Measurements from ENCODE around the gene DZIP3.
"Not testable (repeated sequence)": the region's sequence is repeated elsewhere in the genome, so short reads cannot be mapped to it uniquely, and the experiment has no call there.

Gene DZIP3

DNA sequence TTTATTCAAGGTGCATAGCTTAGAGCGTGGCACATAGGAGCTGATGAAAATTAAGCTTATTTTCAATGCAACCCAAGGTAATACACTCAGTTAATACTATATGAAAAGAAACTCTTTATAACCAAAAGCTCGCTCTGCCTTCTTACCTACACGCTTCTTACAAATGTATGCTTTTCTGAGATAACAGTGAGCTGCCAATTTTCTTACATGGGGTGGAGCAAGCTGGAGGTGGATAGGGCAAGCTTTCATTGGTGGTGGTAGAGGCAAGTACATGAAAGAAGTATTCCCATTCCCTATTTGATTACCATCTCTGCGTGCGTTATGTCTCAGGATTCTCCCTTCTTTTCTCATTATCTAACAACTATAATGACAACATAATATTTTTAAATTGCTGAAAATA lies 8.9 kb downstream of the DZIP3 start:
- no peak for DNase-seq (ENCODE audit: low read depth)

DNA sequence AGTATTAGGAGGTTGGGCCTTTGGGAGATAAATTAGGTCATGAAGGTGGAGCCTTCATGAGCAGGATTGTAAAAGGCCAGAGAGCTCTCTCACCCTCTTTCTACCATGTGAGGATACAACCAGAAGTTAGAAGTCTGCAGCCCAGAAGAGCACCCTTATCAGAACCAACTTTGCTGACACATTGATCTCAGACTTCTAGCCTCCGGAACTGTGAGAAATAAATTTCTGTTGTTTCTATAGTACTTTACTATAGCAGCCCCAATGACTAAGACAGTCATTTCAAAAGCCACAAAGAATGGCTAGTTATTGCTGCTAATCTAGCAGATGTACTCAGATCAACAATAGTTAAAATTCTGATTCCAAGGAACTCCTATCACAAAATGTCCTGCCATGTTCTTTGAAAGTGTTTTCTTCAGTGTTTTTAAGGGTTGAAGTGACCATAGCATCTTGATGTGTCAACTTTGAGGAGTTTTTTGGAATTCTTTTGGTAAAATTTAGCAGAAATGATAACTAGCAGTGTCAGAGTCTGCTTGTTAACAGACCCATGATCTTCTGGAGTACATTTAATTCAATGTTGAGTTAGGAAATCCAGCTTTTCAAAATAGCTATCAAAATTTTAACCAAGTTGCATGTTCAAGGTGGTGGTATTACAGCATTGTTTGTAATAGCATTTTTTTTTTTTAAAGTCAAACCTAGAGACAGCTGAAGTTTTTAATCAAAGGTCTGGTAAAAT lies 10.3 kb downstream of the DZIP3 start:
- no peak for DNase-seq (ENCODE audit: low read depth)

DNA sequence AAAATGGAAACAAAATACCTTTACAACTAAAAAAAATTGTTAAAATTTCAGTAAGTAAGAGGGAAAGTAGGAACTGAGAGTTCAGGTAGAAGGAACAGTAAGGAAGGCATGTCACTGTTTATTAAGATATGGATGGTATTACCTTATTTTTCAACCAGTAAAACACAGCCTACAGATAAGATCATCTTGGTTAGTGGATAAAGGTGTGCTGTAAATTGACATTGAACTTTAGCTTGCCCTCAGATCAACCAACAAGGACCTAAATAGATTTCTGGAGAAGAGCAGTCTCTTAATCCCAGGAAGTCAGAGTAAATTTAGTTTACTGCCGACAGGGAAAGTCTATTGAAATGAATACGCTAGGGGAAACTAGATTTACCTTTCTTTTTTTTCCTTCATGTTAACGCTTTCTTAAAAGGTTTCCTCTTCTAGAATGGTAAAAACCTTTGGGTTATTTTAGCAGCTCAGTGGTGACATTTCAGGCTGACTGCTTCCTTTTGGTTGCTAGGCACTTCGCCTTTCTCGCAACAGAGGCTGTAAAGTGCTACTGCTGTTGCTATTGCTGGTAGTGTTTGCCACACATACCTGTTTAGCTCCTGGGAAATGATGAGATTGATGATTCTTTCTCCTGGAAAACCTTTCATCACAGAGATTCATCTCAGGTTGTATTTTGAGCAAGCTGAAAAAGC lies 12.9 kb downstream of the DZIP3 start:
- DNase-seq (ENCODE audit: low read depth): no peak

DNA sequence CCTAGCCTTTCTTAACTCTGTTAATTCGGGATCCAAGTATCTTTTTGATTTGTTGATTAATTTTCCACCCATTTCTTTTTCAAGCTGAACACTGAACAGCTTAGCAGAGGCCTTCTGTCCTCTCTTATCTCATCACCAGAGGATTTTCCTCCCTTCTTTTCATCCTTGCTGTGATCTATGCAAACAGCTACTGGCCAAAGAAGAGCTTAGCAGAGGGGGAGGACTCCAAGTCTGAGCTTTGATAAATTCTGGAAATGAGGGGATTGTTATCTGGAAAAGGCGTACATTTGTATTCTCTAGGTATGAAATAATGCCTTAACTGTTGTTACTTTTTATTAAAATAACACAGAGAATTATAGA lies 13.4 kb downstream of the DZIP3 start:
- DNase-seq (ENCODE audit: low read depth): no peak

DNA sequence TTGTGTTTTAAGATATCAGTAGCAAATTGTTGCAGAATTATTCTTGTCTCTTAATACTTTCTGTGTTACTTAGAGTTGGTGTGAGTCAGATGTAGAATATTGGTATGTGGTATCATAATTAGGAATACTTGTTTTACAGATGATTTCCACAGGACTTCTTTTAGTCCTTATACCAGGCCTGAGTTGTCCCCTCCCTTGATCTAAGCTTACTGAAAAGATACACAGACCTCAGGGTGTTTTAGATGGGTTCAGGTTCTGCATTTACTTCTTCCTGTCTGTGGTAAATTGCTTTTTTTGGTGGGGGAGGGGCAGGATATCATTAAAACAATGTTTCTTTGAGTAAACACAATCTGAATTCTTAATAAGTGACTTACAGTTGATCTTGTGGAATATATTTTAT lies 14.2 kb downstream of the DZIP3 start:
- no peak for DNase-seq (ENCODE audit: low read depth)

DNA sequence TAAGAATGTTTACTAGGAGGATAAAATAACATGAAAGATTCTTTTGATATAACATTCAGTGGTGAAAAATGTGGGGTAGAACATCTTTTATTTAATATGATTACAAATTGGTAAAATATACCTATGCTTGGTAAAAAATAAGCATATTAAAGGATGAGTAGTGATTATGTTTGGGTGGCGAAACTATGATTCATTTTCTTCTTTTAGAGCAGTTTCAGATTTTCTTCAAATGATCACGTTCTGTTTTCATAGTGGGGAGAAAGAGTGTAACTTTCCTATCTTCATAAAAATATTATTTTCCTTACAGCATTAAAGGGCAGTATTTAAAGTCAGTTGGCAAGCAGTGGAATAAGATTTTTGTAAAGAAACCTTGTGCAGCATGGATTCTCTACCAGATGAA lies 15.5 kb downstream of the DZIP3 start:
- no peak for DNase-seq (ENCODE audit: low read depth)

DNA sequence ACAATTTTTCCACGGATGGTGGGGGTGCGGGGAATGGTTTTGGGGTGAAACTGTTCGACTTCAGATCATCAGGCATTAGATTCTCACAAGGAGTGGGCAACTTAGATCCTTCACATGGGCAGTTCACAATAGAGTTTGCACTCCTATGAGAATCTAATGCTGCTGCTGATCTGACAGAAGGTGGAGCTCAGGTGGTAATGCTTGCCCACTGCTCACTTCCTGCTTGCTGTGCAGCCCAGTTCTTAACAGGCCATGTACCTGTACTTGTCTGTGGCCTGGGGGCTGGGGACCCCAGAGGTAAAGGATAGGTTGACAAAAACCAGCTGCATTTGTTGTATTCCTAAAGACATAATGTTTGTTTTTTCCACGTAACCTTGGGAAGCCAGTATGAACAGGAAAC lies 16.0 kb downstream of the DZIP3 start:
- DNase-seq (ENCODE audit: low read depth): no peak

DNA sequence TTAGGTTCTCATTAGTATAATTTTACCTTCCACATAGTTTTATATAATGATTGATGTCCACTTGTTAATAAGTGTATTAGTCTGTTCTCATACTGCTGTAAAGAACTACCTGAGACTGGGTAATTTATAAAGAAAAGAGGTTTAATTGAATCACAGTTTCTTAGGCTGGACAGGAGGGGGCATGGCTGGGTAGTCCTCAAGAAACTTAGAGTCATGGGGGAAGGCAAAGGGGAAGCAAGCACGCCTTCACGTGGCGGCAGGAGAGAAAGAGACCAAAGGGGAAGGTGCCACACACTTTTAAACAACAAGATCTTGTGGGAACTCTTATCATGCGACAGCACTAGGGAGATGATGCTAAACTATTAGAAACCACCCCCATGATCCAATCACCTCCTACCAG lies 19.2 kb downstream of the DZIP3 start:
- DNase-seq (ENCODE audit: low read depth): no peak

DNA sequence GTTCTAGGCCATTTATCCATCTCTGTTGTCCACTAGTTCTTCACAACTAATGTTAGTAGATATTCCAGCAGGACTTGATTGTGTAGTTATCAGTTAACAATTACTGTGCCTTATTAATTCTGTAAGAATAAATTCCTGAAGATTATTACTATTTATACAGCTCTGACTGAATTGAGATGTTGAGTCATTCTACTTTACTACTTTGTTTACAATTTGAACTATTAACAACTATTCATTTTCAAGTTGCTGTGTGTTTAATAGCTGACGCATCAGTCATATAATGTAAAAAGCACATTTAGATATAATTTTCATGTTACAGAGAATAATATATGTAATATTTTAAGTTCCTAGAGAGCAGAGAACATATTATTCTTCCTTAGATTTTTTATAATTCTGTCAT lies 21.1 kb downstream of the DZIP3 start:
- DNase-seq (ENCODE audit: low read depth): no peak

DNA sequence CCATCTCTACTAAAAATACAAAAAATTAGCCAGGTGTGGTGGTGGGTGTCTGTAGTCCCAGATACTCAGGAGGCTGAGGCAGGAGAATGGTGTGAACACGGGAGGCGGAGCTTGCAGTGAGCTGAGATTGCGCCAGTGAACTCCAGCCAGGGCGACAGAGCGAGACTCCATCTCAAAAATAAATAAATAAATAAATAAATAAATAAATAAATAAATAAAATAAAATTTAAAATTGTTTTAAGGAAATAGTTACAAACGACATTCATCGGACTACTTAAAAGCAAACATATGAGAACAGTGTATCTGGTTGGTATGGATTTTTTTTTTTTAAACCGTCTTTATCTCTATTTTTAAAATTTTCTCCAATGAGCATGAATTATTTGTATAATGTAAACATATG lies 26.6 kb downstream of the DZIP3 start:
- DNase-seq (ENCODE audit: low read depth): not testable (repeated sequence)

DNA sequence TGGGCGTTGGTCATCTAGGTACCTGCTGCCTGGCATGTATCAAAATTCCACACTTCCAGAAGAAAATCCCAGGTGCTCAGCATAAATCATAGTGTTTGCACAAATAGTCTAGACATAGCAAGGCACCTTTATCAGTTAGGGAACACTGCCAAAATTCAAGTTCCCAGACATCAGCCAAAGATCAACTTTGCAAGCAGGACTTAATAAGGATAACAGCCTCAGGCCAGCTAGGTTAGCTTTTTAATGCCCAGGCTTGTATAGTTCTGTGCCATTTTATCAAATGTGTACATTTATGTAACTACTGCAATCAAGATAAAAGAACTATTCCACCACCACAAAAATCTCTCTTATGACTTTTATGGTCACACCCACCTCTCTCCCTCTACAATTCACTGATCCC lies 30.7 kb downstream of the DZIP3 start:
- DNase-seq (ENCODE audit: low read depth): no peak

DNA sequence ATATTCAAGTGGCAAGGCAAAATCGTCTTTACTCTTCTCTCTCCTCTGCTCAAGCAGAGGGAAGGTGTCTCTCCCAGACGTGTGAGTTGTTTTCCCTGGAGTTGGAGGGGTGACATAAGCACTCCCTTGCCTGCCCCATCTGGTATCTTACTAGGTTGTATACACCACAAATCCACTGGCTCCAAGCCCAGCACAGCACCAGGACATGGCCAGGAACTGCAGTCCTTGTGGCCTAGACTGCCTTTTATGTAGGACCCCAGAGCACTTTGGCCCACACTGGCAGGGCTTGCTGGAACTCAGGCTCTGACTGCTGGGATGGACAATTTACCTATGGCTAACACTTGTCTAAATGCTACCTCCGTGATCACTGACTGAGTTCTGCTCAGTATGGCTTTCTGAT lies 34.0 kb downstream of the DZIP3 start:
- no peak for DNase-seq (ENCODE audit: low read depth)

DNA sequence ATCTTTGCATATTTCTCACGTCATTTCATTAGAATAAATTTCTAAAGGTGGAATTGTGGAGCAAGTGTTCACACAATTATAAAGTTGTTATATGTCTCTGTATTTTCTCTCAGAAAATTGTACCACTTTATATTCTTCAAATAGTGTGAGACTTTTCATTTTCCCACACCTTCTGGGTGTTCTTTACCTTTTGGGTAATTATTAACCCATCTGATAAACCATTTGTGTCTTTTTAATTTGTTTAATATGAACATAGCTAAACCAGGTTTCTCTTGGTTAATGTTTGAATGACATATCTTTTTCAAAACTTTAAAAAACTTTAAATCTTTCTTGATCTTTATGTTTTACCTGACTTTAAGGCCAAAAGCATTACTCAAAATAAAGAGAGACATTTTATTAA lies 40.5 kb downstream of the DZIP3 start:
- DNase-seq (ENCODE audit: low read depth): no peak

DNA sequence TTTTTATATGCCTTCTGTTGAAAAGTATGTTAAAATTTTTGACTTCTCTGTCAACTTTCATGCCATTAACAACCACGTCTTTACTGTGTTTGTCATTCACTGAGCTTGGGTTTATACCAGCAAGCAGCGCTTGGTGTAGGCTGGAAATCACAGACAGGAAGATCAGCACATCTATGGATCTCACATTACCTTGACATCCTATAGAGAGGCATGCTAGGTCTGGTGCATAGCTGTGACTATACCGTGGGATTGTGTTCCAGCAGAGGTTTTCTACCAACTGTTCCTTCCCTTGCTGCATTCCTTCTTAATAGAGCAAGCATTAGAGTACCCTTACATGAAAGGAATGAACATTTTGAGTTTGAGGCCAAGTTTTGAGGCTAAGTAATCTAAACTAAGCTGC lies 53.0 kb downstream of the DZIP3 start:
- no peak for DNase-seq (ENCODE audit: low read depth)

DNA sequence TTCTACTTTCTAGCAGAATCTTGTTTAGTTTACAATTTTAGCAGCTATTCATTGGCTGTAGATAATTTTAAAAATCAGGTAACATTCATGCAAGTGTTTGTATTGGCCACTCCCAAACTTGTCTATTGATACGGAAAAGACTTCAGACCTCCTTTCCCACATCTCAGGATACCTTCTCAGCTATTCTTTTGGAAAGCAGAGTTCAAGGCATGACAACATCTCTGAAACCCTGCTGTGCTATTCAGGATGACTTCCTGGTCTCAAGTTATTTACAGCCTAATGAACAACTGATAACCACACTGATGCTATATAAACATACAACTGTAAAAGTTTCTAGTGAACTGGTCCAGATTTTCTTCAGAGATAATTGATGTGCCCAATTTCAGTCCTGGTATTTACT lies 55.8 kb downstream of the DZIP3 start:
- no peak for DNase-seq (ENCODE audit: low read depth)

DNA sequence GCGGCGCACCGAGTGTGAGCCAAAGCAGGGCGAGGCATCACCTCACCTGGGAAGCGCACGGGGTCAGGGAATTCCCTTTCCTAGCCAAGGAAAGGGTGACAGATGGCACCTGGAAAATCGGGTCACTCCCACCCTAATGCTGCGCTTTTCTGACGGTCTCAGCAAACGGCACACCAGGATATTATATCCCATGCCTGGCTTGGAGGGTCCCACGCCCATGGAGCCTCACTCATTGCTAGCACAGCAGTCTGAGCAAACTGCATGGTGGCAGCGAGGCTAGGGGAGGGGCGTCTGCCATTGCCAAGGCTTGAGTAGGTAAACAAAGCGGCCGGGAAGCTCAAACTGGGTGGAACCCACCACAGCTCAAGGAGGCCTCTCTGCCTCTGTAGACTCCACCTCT lies 66.1 kb downstream of the DZIP3 start:
- DNase-seq (ENCODE audit: low read depth): not testable (repeated sequence)

DNA sequence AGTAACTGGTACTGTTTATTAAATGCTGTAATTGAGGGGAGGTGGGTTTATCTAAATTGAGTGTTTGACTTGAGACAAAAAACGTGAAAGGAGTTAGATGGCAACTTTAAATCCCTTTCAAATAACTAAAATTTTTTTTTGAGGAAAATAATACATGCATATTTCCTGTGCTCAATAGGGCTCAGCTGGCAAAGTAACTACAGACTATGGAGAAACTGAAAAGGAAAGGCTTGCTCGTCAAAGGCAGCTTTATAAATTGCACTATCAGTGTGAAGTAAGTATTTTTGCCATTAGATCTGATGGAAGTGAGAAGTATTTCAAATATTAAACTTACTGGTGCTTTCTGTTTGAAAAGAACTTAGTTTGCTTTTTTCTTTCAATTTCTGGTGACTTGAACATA lies 72.2 kb downstream of the DZIP3 start:
- no peak for DNase-seq (ENCODE audit: low read depth)

DNA sequence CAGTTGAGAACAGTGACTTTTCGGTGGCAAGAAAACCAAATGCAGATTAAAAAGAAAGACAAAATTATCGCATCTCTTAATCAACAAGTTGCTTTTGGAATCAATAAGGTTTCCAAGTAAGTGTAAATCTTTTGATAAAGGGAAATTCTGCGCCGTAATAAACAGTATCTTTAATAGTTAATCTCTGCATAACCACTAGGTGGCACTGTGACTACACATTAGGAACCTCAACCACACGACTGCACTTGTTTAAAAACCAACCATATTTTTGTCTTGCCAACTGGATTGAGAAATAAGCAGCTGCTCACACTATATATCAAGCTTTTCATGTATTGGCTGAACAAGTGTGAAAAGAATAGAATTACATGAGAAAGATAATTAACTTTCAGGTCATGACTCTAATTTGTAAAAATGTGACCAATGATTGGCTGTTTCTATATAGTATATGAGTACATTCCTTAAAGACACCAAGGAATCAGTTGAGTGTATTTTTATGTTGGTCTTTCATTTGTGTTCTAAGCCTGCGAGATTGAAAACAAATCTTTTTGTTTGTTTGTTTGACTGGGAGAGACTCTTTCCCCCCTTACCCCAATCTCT lies 72.7 kb downstream of the DZIP3 start:
- peak; percentile 12 for DNase-seq (ENCODE audit: low read depth)

DNA sequence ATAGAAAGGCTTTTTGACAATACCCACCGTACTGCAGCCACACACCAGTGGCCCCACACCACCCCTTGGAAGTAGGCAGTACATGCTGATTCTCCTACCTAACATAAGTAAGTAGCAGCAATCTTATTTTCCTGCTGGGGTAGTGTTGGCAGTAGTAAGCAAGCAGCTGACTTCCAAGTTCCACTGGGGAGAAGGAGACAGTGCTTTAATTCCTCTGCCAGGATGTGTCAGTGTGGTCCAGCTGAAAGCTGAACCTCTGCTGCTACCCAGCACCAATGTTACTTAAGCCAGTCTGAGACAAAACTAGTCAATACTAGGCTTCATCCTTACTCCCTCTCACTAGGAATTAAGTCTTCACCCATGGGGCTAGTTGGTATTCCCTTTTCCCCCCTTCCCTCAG lies 74.7 kb downstream of the DZIP3 start:
- no peak for DNase-seq (ENCODE audit: low read depth)

DNA sequence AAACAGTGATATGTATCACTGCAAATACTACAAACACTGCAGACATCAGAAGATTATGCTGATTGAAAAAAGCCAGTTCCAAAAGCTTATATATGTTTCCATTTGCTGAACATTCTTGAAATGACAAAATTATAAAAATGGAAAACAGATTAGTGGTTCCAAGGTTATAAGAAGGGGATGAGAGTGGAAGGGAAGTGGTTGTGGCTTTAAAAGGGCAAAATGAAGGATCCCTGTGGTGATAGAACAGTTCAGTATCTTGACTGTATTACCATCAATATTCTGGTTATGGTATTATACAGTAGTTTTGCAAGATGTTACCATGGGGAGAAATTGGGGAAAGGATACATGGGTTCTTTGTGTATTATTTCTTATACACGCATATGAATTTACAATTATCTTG lies 77.8 kb downstream of the DZIP3 start:
- DNase-seq (ENCODE audit: low read depth): no peak

DNA sequence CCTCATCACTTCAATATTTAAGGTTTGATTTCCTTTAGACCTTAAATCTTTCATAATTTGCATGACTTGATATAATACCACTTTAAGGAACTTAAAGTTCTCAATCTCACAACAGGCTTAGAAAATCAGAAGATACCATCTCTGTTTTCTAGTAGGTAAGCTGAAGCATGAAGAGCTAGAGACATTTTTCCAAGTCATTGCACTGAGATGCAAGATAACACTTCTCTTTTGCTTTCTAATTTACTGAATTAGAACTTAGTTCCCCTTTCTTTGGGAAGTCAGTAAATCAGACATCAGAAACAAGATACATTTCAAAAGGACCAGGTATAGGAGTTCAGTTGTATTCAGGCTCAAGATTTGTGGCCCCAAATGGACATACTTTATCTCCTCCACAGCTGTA lies 79.7 kb downstream of the DZIP3 start:
- no peak for DNase-seq (ENCODE audit: low read depth)

DNA sequence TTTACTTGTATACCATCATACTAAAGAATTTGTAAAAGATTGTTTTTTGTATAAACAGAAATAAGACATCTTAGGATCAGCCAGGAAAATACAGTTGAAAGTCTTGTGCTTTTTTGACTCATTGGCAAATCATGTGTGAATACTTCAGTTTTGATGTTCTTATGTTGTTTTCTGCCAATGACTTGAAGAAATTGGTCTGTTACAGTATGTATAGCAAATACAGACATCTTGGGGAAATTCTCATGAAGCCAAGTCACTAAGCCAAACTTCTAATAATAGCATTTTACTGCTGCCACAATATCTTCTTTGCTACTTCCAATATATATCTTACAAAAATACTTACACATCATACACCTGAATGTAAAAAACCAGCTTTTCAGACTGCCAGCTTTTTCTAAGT lies 83.2 kb downstream of the DZIP3 start:
- DNase-seq (ENCODE audit: low read depth): no peak

DNA sequence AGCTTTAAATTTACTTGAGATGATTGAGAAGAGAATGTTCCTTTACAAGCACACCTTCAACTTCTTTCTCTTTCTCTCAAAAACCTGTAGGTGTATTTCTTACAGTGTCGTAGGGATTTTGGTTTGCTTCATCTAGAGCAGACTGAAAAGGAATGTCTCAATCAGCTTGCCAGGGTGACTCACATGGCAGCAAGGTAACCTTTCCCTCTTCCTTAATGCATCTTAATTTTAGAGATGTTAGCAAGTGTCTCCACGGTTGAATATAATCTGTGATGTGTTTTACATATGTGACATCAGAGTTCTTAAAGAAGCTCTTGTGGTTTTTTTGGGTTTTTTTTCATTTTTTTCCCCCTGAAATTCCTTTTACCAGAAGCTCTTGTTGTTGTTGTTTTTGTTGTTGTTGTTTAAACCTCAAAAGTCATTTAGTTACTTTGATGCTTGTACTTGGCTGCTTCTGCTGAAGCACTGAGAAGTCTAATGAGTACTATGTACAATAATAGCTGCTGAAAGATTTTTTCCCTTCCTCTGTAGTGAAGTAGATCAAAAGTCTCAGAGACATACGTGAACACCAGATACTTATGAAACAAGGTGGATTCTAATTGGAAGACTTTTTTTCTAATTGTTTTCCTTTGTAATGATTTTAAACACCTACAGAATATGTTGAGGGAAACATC lies 84.6 kb downstream of the DZIP3 start:
- DNase-seq (ENCODE audit: low read depth): no peak

Measured in stimulated activated CD8-positive, alpha-beta memory T cell treated with anti-CD3 and anti-CD28 coated beads, Interleukin-15, amount 100 ng/mL, for 1 hour (primary cell).